C4-2B (cell line): ENCODE measurements around the gene C2CD4C.

Source experiments
- CTCF ChIP-seq: fragments of 450-650 bp; conservative IDR thresholded peaks from 2 replicates; pipeline ENCODE4 v1.5.1; 2017; ENCODE audit warnings: mild to moderate bottlenecking
- ZFX ChIP-seq: fragments of 450-650 bp; IDR thresholded peaks from 2 replicates; pipeline ENCODE4 v1.6.1; 2017

DNA sequence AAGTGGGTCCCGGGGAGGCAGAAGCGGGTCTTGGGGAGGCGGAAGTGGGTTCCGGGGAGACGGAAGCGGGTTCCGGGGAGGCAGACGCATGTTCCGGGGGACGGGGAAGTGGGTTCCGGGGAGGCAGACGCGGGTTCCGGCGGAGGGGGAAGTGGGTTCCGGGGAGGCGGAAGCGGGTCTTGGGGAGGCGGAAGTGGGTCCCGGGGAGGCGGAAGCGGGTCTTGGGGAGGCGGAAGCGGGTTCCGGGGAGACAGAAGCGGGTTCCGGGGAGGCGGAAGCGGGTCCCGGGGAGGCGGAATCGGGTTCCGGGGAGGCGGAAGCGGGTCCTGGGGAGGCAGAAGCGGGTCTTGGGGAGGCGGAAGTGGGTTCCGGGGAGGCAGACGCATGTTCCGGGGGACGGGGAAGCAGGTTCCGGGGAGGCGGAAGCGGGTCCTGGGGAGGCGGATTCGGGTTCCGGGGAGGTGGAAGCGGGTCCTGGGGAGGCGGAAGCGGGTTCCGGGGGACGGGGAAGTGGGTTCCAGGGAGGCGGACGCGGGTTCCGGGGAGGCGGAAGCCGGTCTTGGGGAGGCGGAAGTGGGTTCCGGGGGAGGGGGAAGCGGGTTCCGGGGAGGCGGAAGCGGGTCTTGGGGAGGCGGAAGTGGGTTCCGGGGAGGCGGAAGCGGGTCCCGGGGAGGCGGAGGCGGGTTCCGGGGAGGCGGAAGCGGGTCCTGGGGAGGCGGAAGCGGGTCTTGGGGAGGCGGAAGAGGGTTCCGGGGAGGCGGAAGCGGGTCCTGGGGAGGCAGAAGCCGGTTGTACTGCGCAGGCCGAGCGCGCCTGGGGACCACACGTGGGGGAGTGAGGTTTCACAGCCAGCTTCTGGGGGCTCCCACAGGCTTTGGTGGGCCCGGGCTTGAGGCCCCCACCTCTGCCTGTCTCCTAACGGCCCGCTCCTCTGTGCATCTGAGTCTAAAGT, 49.4 kb upstream of the C2CD4C start:
- TF ChIP-seq CTCF (no peak), ZFX (no peak)
